WTC11 (cell line): ENCODE results near the gene RPL19.

ENCODE experiments used
- CREB1 ChIP-seq: sonication (generic); formaldehyde crosslinking; IDR thresholded peaks from 2 replicates; pipeline ENCODE4 v1.8.0; 2023; ENCODE audit warnings: mild to moderate bottlenecking, missing genetic modification reagents
- EMX1 ChIP-seq: fragments of 250-450 bp; sonication (Bioruptor Pico); IDR thresholded peaks from 2 replicates; pipeline ENCODE4 v1.8.0; 2021; ENCODE audit warnings: mild to moderate bottlenecking
- FOXJ3 ChIP-seq: sonication (generic); formaldehyde crosslinking; IDR thresholded peaks from 2 replicates; pipeline ENCODE4 v1.9.0; 2021; ENCODE audit warnings: missing genetic modification reagents, mild to moderate bottlenecking, borderline replicate concordance
- SMAD4 ChIP-seq: sonication (generic); formaldehyde crosslinking; IDR thresholded peaks from 2 replicates; pipeline ENCODE4 v1.8.0; 2022; ENCODE audit warnings: mild to moderate bottlenecking, missing genetic modification reagents
- SOX15 ChIP-seq: fragments of 250-450 bp; sonication (Bioruptor Pico); IDR thresholded peaks from 2 replicates; pipeline ENCODE4 v1.9.0; 2021; ENCODE audit warnings: mild to moderate bottlenecking
- TCF7 ChIP-seq: sonication (generic); formaldehyde crosslinking; IDR thresholded peaks from 2 replicates; pipeline ENCODE4 v1.8.0; 2022; ENCODE audit warnings: mild to moderate bottlenecking, low read depth, missing genetic modification reagents, moderate library complexity
- TEAD4 ChIP-seq: sonication (generic); formaldehyde crosslinking; IDR thresholded peaks from 2 replicates; pipeline ENCODE4 v1.8.0; 2022; ENCODE audit warnings: mild to moderate bottlenecking, missing genetic modification reagents
- ZNF138 ChIP-seq: sonication (generic); formaldehyde crosslinking; conservative IDR thresholded peaks from 2 replicates; pipeline ENCODE4 v1.8.1; 2022; ENCODE audit warnings: mild to moderate bottlenecking, moderate library complexity, missing genetic modification reagents
- ZNF232 ChIP-seq: sonication (generic); formaldehyde crosslinking; IDR thresholded peaks from 2 replicates; pipeline ENCODE4 v1.8.0; 2022; ENCODE audit warnings: mild to moderate bottlenecking, missing genetic modification reagents
- TF ChIP-seq, protein P1 (sequence below): sonication (generic); formaldehyde crosslinking; IDR thresholded peaks from 2 replicates; pipeline ENCODE4 v1.8.1; 2023; ENCODE audit warnings: mild to moderate bottlenecking, missing genetic modification reagents
- TF ChIP-seq, protein P2 (sequence below): fragments of 200-600 bp; IDR thresholded peaks from 2 replicates; pipeline ENCODE4 v1.8.0; 2022; ENCODE audit warnings: antibody characterized with exemption
- TF ChIP-seq, protein P3 (sequence below): sonication (generic); formaldehyde crosslinking; IDR thresholded peaks from 2 replicates; pipeline ENCODE4 v1.8.1; 2023; ENCODE audit warnings: mild to moderate bottlenecking, missing genetic modification reagents, borderline replicate concordance
- TF ChIP-seq, protein P4 (sequence below): sonication (generic); formaldehyde crosslinking; IDR thresholded peaks from 2 replicates; pipeline ENCODE4 v1.8.1; 2022; ENCODE audit warnings: low read depth, mild to moderate bottlenecking, moderate library complexity, missing genetic modification reagents, borderline replicate concordance
- TF ChIP-seq, protein P5 (sequence below): fragments of 250-450 bp; sonication (Bioruptor Pico); conservative IDR thresholded peaks from 2 replicates; pipeline ENCODE4 v1.9.0; 2021; ENCODE audit warnings: mild to moderate bottlenecking

DNA sequence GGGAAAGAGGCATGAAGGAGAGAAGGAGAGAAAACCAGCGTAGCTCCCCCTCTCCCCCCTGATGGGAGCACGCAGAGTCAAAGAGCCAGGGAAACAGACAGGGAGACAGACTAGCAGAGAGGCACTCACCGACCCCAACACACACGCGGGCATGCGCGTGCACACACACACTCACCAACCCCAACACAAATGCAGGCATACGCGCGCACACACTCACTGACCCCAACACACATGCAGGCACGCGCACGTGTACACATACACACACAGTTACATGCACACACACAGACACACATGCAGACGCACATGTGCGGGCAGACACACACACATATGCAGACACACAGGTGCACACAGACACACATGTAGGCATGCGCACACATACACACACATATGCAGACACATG is 7.2 kb upstream of the RPL19 start:
- TF ChIP-seq, protein P1, sequence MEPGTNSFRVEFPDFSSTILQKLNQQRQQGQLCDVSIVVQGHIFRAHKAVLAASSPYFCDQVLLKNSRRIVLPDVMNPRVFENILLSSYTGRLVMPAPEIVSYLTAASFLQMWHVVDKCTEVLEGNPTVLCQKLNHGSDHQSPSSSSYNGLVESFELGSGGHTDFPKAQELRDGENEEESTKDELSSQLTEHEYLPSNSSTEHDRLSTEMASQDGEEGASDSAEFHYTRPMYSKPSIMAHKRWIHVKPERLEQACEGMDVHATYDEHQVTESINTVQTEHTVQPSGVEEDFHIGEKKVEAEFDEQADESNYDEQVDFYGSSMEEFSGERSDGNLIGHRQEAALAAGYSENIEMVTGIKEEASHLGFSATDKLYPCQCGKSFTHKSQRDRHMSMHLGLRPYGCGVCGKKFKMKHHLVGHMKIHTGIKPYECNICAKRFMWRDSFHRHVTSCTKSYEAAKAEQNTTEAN (CRISPR knock-in tag) = no peak
- TF ChIP-seq, protein P2, sequence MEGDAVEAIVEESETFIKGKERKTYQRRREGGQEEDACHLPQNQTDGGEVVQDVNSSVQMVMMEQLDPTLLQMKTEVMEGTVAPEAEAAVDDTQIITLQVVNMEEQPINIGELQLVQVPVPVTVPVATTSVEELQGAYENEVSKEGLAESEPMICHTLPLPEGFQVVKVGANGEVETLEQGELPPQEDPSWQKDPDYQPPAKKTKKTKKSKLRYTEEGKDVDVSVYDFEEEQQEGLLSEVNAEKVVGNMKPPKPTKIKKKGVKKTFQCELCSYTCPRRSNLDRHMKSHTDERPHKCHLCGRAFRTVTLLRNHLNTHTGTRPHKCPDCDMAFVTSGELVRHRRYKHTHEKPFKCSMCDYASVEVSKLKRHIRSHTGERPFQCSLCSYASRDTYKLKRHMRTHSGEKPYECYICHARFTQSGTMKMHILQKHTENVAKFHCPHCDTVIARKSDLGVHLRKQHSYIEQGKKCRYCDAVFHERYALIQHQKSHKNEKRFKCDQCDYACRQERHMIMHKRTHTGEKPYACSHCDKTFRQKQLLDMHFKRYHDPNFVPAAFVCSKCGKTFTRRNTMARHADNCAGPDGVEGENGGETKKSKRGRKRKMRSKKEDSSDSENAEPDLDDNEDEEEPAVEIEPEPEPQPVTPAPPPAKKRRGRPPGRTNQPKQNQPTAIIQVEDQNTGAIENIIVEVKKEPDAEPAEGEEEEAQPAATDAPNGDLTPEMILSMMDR = no peak
- TF ChIP-seq TEAD4 (CRISPR knock-in tag) (no peak), FOXJ3 (CRISPR knock-in tag) (no peak), ZNF138 (CRISPR knock-in tag) (no peak), TCF7 (CRISPR knock-in tag) (no peak), EMX1 (no peak), CREB1 (CRISPR knock-in tag) (no peak), SMAD4 (no peak), SOX15 (CRISPR knock-in tag) (no peak), ZNF232 (CRISPR knock-in tag) (no peak)
- TF ChIP-seq, protein P3, sequence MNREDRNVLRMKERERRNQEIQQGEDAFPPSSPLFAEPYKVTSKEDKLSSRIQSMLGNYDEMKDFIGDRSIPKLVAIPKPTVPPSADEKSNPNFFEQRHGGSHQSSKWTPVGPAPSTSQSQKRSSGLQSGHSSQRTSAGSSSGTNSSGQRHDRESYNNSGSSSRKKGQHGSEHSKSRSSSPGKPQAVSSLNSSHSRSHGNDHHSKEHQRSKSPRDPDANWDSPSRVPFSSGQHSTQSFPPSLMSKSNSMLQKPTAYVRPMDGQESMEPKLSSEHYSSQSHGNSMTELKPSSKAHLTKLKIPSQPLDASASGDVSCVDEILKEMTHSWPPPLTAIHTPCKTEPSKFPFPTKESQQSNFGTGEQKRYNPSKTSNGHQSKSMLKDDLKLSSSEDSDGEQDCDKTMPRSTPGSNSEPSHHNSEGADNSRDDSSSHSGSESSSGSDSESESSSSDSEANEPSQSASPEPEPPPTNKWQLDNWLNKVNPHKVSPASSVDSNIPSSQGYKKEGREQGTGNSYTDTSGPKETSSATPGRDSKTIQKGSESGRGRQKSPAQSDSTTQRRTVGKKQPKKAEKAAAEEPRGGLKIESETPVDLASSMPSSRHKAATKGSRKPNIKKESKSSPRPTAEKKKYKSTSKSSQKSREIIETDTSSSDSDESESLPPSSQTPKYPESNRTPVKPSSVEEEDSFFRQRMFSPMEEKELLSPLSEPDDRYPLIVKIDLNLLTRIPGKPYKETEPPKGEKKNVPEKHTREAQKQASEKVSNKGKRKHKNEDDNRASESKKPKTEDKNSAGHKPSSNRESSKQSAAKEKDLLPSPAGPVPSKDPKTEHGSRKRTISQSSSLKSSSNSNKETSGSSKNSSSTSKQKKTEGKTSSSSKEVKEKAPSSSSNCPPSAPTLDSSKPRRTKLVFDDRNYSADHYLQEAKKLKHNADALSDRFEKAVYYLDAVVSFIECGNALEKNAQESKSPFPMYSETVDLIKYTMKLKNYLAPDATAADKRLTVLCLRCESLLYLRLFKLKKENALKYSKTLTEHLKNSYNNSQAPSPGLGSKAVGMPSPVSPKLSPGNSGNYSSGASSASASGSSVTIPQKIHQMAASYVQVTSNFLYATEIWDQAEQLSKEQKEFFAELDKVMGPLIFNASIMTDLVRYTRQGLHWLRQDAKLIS (CRISPR knock-in tag) = no peak
- TF ChIP-seq, protein P4, sequence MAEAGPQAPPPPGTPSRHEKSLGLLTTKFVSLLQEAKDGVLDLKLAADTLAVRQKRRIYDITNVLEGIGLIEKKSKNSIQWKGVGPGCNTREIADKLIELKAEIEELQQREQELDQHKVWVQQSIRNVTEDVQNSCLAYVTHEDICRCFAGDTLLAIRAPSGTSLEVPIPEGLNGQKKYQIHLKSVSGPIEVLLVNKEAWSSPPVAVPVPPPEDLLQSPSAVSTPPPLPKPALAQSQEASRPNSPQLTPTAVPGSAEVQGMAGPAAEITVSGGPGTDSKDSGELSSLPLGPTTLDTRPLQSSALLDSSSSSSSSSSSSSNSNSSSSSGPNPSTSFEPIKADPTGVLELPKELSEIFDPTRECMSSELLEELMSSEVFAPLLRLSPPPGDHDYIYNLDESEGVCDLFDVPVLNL (CRISPR knock-in tag) = no peak
- TF ChIP-seq, protein P5, sequence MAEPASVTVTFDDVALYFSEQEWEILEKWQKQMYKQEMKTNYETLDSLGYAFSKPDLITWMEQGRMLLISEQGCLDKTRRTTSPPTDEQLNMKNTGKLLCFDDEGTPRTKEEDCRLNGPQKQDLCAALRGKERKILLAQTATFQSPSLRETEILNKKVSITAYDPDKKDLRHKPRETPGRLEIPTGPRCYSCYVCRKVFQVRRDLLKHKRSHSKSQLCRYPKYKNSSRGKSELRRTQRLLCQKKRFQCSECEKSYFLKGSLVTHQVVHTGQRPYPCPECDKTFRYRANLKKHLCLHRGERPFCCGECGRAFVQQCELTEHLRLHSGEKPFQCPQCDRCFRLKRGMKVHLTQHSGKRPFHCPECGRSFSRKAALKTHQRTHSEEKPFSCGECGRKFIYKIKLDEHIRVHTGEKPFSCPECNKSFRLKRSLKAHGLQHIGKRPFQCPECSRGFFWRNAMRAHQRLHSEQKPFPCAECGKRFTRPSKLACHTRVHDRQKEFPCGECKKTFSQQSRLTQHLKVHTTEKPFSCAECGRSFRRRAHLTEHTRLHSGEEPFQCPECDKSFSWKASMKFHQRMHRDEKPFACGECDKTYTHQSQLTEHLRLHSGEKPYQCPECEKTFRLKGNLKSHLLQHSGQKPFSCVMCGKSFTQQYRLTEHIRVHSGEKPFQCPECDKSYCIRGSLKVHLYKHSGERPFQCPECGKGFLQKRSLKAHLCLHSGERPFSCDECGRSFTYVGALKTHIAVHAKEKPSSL (CRISPR knock-in tag) = no peak
